22Rv1 (cell line): ENCODE data around the gene ADA.

Experiments
- ZFX ChIP-seq: fragments of 450-650 bp; IDR thresholded peaks from 2 replicates; pipeline ENCODE4 v1.6.1; 2017; ENCODE audit warnings: antibody characterized with exemption, borderline replicate concordance
- TF ChIP-seq, protein P1 (sequence below): fragments of 450-650 bp; IDR thresholded peaks from 2 replicates; pipeline ENCODE4 v1.5.1; 2017; ENCODE audit warnings: mild to moderate bottlenecking

- TF ChIP-seq, protein P1, sequence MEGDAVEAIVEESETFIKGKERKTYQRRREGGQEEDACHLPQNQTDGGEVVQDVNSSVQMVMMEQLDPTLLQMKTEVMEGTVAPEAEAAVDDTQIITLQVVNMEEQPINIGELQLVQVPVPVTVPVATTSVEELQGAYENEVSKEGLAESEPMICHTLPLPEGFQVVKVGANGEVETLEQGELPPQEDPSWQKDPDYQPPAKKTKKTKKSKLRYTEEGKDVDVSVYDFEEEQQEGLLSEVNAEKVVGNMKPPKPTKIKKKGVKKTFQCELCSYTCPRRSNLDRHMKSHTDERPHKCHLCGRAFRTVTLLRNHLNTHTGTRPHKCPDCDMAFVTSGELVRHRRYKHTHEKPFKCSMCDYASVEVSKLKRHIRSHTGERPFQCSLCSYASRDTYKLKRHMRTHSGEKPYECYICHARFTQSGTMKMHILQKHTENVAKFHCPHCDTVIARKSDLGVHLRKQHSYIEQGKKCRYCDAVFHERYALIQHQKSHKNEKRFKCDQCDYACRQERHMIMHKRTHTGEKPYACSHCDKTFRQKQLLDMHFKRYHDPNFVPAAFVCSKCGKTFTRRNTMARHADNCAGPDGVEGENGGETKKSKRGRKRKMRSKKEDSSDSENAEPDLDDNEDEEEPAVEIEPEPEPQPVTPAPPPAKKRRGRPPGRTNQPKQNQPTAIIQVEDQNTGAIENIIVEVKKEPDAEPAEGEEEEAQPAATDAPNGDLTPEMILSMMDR: peak; percentile 9; the same call in 1 of the 2 replicates
- TF ChIP-seq ZFX: no peak
Measured at GRCh38 chr20:44683263-44684046, 32.0 kb upstream of the ADA start.
